H1 (cell line): ENCODE results near the gene DCX.

Experiments
- EZH2 ChIP-seq: fragments of 200-600 bp; sonication (generic); IDR thresholded peaks from 2 replicates; pipeline ENCODE4 v1.7.1; 2012; ENCODE audit warnings: low read depth, mild to moderate bottlenecking, moderate library complexity, low read length, inconsistent platforms; ENCODE audit not compliant: severe bottlenecking
- POLR2AphosphoS5 ChIP-seq: IDR thresholded peaks from 2 replicates; pipeline ENCODE4 v1.6.1; 2011; ENCODE audit warnings: low read depth, low read length
- TF ChIP-seq, protein P1 (sequence below): IDR thresholded peaks from 2 replicates; pipeline ENCODE4 v1.6.1; 2011; ENCODE audit warnings: low read length, improper control_type of control experiment
- TF ChIP-seq, protein P2 (sequence below), 3 experiments: IDR thresholded peaks; 1 replicate in 2 of 3; 2 replicates in 1 of 3; pipeline versions ENCODE4 v1.5.1 to v1.6.1; 2011; ENCODE audit warnings: low read length in 3 of 3, mild to moderate bottlenecking in 3 of 3, inconsistent platforms in 2 of 3, low read depth in 1 of 3, moderate library complexity in 1 of 3; ENCODE audit not compliant: insufficient read depth in 1 of 3; ENCODE audit errors: control extremely low read depth in 1 of 3

DNA sequence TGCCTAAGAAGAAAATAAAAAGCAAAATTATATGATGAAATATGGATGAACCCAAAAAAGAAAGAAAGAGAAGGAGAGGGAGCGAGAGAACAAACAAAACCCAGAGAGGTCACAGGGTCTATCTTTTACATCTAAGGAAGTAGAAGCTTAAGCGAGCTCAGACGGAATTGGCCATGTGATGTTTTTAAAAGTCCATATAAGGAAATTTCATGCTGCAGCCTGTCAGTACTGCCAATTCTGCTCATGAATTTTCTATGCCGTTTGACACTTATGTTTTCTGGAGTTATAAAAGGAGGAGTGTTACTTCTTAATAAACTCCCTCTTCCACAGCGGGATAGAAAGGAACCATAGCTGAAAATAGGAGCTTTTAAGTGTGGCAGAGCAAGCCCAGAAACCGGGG is 32.9 kb upstream of the DCX start:
- TF ChIP-seq, protein P1, sequence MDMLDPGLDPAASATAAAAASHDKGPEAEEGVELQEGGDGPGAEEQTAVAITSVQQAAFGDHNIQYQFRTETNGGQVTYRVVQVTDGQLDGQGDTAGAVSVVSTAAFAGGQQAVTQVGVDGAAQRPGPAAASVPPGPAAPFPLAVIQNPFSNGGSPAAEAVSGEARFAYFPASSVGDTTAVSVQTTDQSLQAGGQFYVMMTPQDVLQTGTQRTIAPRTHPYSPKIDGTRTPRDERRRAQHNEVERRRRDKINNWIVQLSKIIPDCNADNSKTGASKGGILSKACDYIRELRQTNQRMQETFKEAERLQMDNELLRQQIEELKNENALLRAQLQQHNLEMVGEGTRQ, result no peak
- TF ChIP-seq, protein P2, sequence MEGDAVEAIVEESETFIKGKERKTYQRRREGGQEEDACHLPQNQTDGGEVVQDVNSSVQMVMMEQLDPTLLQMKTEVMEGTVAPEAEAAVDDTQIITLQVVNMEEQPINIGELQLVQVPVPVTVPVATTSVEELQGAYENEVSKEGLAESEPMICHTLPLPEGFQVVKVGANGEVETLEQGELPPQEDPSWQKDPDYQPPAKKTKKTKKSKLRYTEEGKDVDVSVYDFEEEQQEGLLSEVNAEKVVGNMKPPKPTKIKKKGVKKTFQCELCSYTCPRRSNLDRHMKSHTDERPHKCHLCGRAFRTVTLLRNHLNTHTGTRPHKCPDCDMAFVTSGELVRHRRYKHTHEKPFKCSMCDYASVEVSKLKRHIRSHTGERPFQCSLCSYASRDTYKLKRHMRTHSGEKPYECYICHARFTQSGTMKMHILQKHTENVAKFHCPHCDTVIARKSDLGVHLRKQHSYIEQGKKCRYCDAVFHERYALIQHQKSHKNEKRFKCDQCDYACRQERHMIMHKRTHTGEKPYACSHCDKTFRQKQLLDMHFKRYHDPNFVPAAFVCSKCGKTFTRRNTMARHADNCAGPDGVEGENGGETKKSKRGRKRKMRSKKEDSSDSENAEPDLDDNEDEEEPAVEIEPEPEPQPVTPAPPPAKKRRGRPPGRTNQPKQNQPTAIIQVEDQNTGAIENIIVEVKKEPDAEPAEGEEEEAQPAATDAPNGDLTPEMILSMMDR (IDR thresholded peaks at IDR 0.05; ENCODE audit: control extremely low read depth in 1 of 3, insufficient read depth in 1 of 3, low read depth in 1 of 3, low read length in 3 of 3), result no peak
- TF ChIP-seq POLR2AphosphoS5 (no peak), EZH2 (no peak)
